Astrocyte (in vitro differentiated cells and primary cell): ENCODE results near the gene GADD45GIP1. TPM values are rescaled to one million over a fixed set of nuclear protein-coding genes. Genes with fewer than 3 reads are reported as not detected.

ENCODE experiments used
- DNase-seq: peaks from one replicate; pipeline ENCODE4 v3.0.0-alpha.2; 2010; ENCODE audit warnings: low read depth
- FAIRE-seq: peaks from 2 replicates; lab custom pipeline; 2011; peaks lifted over from hg19 to GRCh38; lab: Jason Lieb, UNC
- H2AFZ ChIP-seq: 2 replicates; pipeline ENCODE4 v1.6.0; 2012; ENCODE audit warnings: low read depth, low read length, inconsistent platforms
- H3K27ac ChIP-seq: 2 replicates; pipeline ENCODE4 v1.5.1; 2011; ENCODE audit warnings: low read depth, low read length, inconsistent platforms
- H3K27me3 ChIP-seq: 2 replicates; pipeline ENCODE4 v1.6.0; 2011; ENCODE audit warnings: low read length, inconsistent platforms; ENCODE audit not compliant: insufficient read depth
- H3K36me3 ChIP-seq: 2 replicates; pipeline ENCODE4 v1.5.1; 2011; ENCODE audit warnings: low read length, inconsistent platforms; ENCODE audit not compliant: insufficient read depth
- H3K4me1 ChIP-seq: 2 replicates; pipeline ENCODE4 v1.5.1; 2011; ENCODE audit warnings: low read length, inconsistent platforms; ENCODE audit not compliant: insufficient read depth
- H3K4me2 ChIP-seq: 2 replicates; pipeline ENCODE4 v1.6.0; 2012; ENCODE audit warnings: low read length, inconsistent platforms
- H3K4me3 ChIP-seq: 2 replicates; pipeline ENCODE4 v1.5.1; 2011; ENCODE audit warnings: low read depth, mild to moderate bottlenecking, low read length, inconsistent platforms; ENCODE audit not compliant: insufficient read depth
- H3K79me2 ChIP-seq: 2 replicates; pipeline ENCODE4 v1.6.0; 2012; ENCODE audit warnings: mild to moderate bottlenecking, low read length, inconsistent platforms; ENCODE audit not compliant: insufficient read depth
- H3K9ac ChIP-seq: 2 replicates; pipeline ENCODE4 v1.6.0; 2012; ENCODE audit warnings: mild to moderate bottlenecking, low read length, inconsistent platforms
- H3K9me3 ChIP-seq: 2 replicates; pipeline ENCODE4 v1.5.1; 2012; ENCODE audit warnings: low read depth, mild to moderate bottlenecking, low read length, inconsistent platforms; ENCODE audit not compliant: insufficient read depth
- H4K20me1 ChIP-seq: 2 replicates; pipeline ENCODE4 v1.6.0; 2012; ENCODE audit warnings: low read length, inconsistent platforms; ENCODE audit not compliant: insufficient read depth
- H3K27ac Mint-ChIP-seq: one replicate; pipeline ENCODE4 v1.8.0; 2021; ENCODE audit warnings: mild to moderate bottlenecking, mixed read lengths; ENCODE audit not compliant: unreplicated experiment
- H3K27me3 Mint-ChIP-seq: one replicate; pipeline ENCODE4 v1.8.0; 2021; ENCODE audit warnings: low read depth, mixed read lengths; ENCODE audit not compliant: unreplicated experiment
- H3K36me3 Mint-ChIP-seq: one replicate; pipeline ENCODE4 v1.8.0; 2021; ENCODE audit warnings: low read depth, mixed read lengths; ENCODE audit not compliant: unreplicated experiment
- H3K4me1 Mint-ChIP-seq: one replicate; pipeline ENCODE4 v1.8.0; 2021; ENCODE audit warnings: low read depth, mixed read lengths; ENCODE audit not compliant: unreplicated experiment
- H3K4me3 Mint-ChIP-seq: one replicate; pipeline ENCODE4 v1.8.0; 2021; ENCODE audit warnings: mild to moderate bottlenecking, moderate library complexity, mixed read lengths; ENCODE audit not compliant: unreplicated experiment
- H3K9me3 Mint-ChIP-seq: one replicate; pipeline ENCODE4 v1.8.0; 2021; ENCODE audit warnings: mild to moderate bottlenecking, mixed read lengths; ENCODE audit not compliant: unreplicated experiment
- CTCF ChIP-seq: IDR thresholded peaks from 2 replicates; pipeline ENCODE4 v1.5.1; 2011; ENCODE audit warnings: low read depth, mild to moderate bottlenecking, inconsistent platforms, low read length, moderate library complexity; ENCODE audit not compliant: insufficient read depth
- EZH2 ChIP-seq: IDR thresholded peaks from 2 replicates; pipeline ENCODE4 v1.6.1; 2012; ENCODE audit warnings: mild to moderate bottlenecking, low read length, inconsistent platforms; ENCODE audit not compliant: insufficient read depth
- total RNA-seq: library from RNA; stranded (reverse); gene quantifications from 2 replicates; pipeline ENCODE4 v1.2.1, GENCODE V29; 2021

GADD45GIP1 gene
- total RNA-seq, 1 donor from 2014 or later = 35.5 TPM

DNA sequence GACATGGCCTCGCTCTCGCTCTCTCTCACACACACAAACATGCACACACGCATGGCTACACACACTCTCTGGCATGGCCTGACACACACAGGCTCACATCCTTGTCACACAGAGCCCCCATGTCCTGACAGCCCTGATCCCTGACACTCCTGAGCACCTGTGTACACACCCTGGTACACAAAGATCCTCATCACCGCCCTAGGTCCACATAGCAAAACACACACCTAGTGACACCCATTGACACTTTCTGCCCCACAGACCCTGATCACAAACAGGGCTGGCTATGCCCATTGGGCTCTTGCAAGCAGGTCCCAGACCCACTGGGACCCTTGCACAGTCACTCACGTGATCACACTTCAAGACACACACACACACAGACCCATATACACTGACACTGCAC is 34.3 kb upstream of the GADD45GIP1 start:
- Histone ChIP-seq H3K9me3 (no peaks in the 10 kb centered on the region), H3K9ac (no peak overlapping the region), H3K36me3 (no peaks in the 10 kb centered on the region), H2AFZ (no peak overlapping the region), H3K27ac (no peak overlapping the region), H3K4me3 (no peak overlapping the region), H3K4me2 (no peak overlapping the region), H3K79me2 (peaks cover 9% of the 10 kb centered on the region), H3K4me1 (peaks cover 4% of the 10 kb centered on the region), H3K27me3 (no peaks in the 10 kb centered on the region), H4K20me1 (no peaks in the 10 kb centered on the region)
- Mint-ChIP-seq H3K4me1 (no peaks in the 10 kb centered on the region), H3K4me3 (no peak overlapping the region), H3K27ac (no peak overlapping the region), H3K27me3 (peaks cover 51% of the 10 kb centered on the region), H3K9me3 (peaks cover 1% of the 10 kb centered on the region), H3K36me3 (peaks cover 3% of the 10 kb centered on the region)
- no peak for DNase-seq
- TF ChIP-seq EZH2 (no peak), CTCF (no peak)
- FAIRE-seq = no peak

- Histone ChIP-seq H2AFZ (no peak overlapping the region), H3K79me2 (peaks cover 5% of the 10 kb centered on the region), H3K27me3 (no peaks in the 10 kb centered on the region), H3K4me3 (no peak overlapping the region), H3K9ac (no peak overlapping the region), H3K9me3 (no peaks in the 10 kb centered on the region), H3K27ac (no peak overlapping the region), H4K20me1 (no peaks in the 10 kb centered on the region), H3K36me3 (no peaks in the 10 kb centered on the region), H3K4me1 (peaks cover 5% of the 10 kb centered on the region), H3K4me2 (no peak overlapping the region)
- peaks cover 52% of the 10 kb centered on the region for H3K27me3 Mint-ChIP-seq
- DNase-seq (no peak), FAIRE-seq (no peak)
- TF ChIP-seq EZH2 (no peak), CTCF (no peak)
- H3K27ac Mint-ChIP-seq = no peak overlapping the region
- H3K9me3 Mint-ChIP-seq = peaks cover 1% of the 10 kb centered on the region
- H3K4me1 Mint-ChIP-seq = no peaks in the 10 kb centered on the region
- peaks cover 3% of the 10 kb centered on the region for H3K36me3 Mint-ChIP-seq
- H3K4me3 Mint-ChIP-seq = no peak overlapping the region
Observed at GRCh38 chr19:12990853-12991252, 33.8 kb upstream of the GADD45GIP1 start.

DNA sequence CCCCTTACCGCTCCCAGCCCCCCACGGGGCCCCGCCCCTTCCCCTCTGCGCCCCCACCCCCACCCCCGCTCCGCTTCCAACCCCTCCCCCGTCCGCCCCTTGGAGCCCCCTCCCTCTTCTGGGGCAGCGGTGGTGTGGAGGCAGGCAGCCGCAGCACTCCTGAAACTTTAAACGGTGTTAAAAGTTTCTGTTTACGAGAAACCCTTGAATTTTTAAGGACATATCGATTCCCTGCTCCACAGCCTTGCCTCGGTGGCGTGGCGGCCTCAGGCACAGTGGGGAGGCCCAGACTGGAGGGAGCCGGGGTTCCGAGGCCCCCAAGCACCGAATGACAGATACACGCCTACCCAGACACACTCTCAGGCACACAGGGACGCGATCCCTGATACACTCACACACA is 33.4 kb upstream of the GADD45GIP1 start:
- Histone ChIP-seq H4K20me1 (no peaks in the 10 kb centered on the region), H3K27ac (no peak overlapping the region), H3K4me1 (peaks cover 10% of the 10 kb centered on the region), H3K27me3 (no peaks in the 10 kb centered on the region), H3K36me3 (no peaks in the 10 kb centered on the region), H3K9me3 (no peaks in the 10 kb centered on the region), H2AFZ (no peak overlapping the region), H3K79me2 (peaks cover 4% of the 10 kb centered on the region), H3K4me3 (no peak overlapping the region), H3K4me2 (no peak overlapping the region), H3K9ac (no peak overlapping the region)
- Mint-ChIP-seq H3K4me3 (no peak overlapping the region), H3K36me3 (peaks cover 3% of the 10 kb centered on the region), H3K9me3 (peaks cover 1% of the 10 kb centered on the region), H3K4me1 (no peaks in the 10 kb centered on the region), H3K27me3 (peaks cover 55% of the 10 kb centered on the region), H3K27ac (no peak overlapping the region)
- TF ChIP-seq EZH2 (no peak), CTCF (no peak)
- no peak for DNase-seq
- no peak for FAIRE-seq
